ENCODE results near the gene CLNK.

The CLNK gene

DNA sequence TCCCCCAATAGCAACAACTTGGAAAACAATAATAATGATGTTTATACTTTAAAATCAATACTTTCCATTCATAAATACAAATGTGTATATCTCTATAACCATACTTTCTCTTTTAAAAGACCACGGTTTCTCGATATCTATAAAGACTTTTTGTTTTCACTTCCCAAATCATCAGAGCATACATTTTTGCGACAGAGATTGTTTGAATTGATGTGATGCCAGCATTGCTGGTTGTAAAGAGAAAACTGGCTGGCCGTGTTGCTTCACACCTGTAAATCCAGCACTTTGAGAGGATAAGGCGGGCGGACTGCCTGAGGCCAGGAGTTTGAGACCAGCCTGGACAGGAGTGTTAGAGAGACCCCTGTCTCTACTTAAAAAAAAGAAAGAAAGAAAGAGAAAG is 149.7 kb downstream of the CLNK start:
- H3K4me3 ChIP-seq (replicated peaks in 1 of 2; ENCODE audit: low read depth in 2 of 2, low read length in 2 of 2) = no peak overlapping the region
- TF ChIP-seq CTCF (IDR thresholded peaks at IDR 0.05; ENCODE audit: low read depth, low read length) = no peak
- no peak for DNase-seq (ENCODE audit: low read depth in 2 of 2)

DNA sequence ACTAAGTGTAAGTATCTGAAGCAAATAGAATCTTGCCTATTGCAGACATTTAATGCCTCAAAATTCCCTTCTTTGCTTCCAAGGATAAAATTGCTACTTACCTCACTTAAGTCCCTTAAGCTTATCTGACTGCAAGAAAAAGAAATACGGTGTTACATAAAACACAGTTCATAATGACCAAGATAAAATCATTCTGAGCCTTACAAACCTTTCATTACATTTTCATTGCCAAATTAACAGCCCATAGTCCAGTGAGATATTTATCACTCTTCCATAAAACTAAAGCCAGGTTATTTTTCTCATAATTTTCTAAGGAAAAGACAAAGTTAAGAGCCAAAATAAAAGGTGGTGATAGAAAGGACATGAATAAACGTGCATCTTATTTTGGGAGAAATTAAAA is 152.4 kb downstream of the CLNK start:
- no peak overlapping the region for H3K4me3 ChIP-seq (replicated peaks in 1 of 2; ENCODE audit: low read depth in 2 of 2, low read length in 2 of 2)
- TF ChIP-seq CTCF (IDR thresholded peaks at IDR 0.05; ENCODE audit: low read depth, low read length) = no peak
- peak in 1 of 2 donors; percentile 5 for DNase-seq (ENCODE audit: low read depth in 2 of 2)

DNA sequence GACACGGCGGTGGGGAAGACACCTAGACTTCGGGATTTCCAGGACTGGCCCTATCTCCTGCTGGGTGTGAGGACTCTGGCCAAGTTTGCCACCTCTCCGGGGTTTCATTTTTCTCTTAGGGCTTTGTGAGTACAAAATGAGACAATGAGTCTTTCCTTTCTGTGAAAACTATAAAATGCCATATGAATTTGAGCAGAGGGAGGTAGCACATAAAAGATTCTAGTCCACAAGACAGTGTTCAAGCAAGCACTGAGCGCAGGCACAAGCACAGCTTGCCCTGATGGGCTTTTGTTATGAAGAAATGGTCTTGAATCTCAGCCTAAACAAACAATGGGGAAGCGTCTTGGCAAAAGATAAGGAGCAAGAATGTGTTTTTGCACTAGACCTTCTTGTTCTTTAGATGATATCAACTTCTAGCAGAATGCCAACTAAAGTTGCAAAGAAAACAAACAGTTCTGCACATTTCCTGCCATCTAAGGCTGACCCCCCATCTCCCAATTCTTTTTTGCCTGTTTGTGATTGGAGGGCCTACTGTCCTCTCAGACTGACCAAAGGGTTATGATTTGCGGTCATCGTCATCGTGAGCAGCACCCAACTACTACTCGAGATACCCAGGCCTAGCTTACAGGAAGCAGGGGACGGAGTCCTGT is 154.3 kb downstream of the CLNK start:
- no peak overlapping the region for H3K4me3 ChIP-seq (replicated peaks in 1 of 2; ENCODE audit: low read depth in 2 of 2, low read length in 2 of 2)
- peak; percentile 38 to 90 for DNase-seq (ENCODE audit: low read depth in 2 of 2)
- no peak for TF ChIP-seq CTCF (IDR thresholded peaks at IDR 0.05; ENCODE audit: low read depth, low read length)

GRCh38 chr4:10529291-10530136 is 155.1 kb downstream of the CLNK start:
- no peak for TF ChIP-seq CTCF (IDR thresholded peaks at IDR 0.05; ENCODE audit: low read depth, low read length)
- DNase-seq (ENCODE audit: low read depth in 2 of 2) = peak; percentile 40 to 70
- no peak overlapping the region for H3K4me3 ChIP-seq (replicated peaks in 1 of 2; ENCODE audit: low read depth in 2 of 2, low read length in 2 of 2)

DNA sequence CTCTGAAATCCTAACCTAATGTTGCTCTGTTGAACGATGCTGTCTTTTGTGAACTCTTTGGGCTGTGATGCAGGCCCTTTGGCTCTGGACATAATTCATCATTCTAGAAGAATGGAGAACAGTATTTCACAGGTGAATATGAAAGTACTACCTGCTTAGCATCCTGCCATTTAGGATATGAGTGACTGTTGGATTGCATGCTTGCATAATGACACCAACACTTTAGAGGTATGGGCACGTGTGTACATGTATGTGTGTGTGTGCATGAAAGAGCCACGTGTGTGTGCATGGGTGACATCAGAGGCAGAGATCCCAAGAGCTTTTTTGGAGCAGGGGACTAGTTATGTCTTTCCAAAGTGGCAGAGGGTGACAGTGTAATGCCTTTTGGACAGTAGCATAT is 157.1 kb downstream of the CLNK start:
- no peak for TF ChIP-seq CTCF (IDR thresholded peaks at IDR 0.05; ENCODE audit: low read depth, low read length)

DNA sequence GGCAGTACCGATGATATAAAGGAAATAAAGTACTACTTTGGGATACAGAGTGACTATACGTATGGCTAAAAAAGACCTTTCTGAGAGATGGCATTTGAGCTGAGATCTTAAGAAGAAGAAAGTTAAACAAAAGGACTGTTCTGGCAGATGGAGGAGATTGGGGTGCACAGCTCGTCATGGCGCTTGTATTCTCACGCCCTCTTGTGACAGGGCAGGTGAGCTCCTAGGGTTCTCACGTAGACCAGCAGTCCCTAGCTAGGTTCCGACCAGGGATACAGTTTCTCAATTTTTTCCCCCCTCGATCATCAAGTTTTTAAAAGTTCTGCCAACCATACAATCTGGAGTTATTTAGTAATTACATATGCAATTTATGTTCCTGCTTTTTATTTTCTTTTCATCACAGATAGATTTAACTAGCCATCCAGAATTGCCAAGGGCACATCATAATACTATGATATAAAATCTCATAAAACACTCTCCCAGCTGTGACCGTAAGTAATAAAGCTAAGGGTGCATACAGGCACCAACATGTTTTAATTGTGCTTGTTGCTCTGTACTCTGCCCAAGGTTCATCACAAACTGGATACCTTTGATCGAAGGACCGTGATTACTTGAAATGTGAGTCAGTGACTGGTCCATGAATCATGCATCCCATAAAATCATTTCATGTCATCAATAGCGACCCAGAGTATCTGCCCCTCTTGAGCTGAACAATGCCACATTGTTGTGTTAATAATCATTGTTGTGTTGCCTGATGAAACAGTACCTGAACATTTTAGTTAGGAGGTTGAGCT is 157.9 kb downstream of the CLNK start:
- no peak for TF ChIP-seq CTCF (IDR thresholded peaks at IDR 0.05; ENCODE audit: low read depth, low read length)
- H3K4me3 ChIP-seq (replicated peaks in 1 of 2; ENCODE audit: low read depth in 2 of 2, low read length in 2 of 2) = no peak overlapping the region
- DNase-seq (ENCODE audit: low read depth in 2 of 2) = peak in 1 of 2 donors; percentile 13

More for the DNA sequence above, 157.1 kb downstream of the CLNK start:
- H3K4me3 ChIP-seq (replicated peaks in 1 of 2; ENCODE audit: low read depth in 2 of 2, low read length in 2 of 2) = no peak overlapping the region
- DNase-seq (ENCODE audit: low read depth in 2 of 2) = no peak
